Nephron progenitor cell (in vitro differentiated cells): Measurements from ENCODE around the gene AQP6.

ENCODE experiments used
- DNase-seq: peaks from one replicate; pipeline ENCODE4 v3.0.0; 2021
- H3K27ac Mint-ChIP-seq: 2 replicates; pipeline ENCODE4 v1.8.0; 2021; ENCODE audit warnings: mild to moderate bottlenecking, moderate library complexity, mixed read lengths
- H3K27me3 Mint-ChIP-seq: 2 replicates; pipeline ENCODE4 v1.8.0; 2021; ENCODE audit warnings: mild to moderate bottlenecking, low read depth, mixed read lengths; ENCODE audit not compliant: poor library complexity
- H3K36me3 Mint-ChIP-seq: 2 replicates; pipeline ENCODE4 v1.8.0; 2021; ENCODE audit warnings: low read depth, mixed read lengths
- H3K4me1 Mint-ChIP-seq: 2 replicates; pipeline ENCODE4 v1.8.0; 2021; ENCODE audit warnings: mixed read lengths
- H3K4me3 Mint-ChIP-seq: 2 replicates; pipeline ENCODE4 v1.8.0; 2021; ENCODE audit warnings: mild to moderate bottlenecking, moderate library complexity, mixed read lengths
- H3K9me3 Mint-ChIP-seq: 2 replicates; pipeline ENCODE4 v1.8.0; 2021; ENCODE audit warnings: mild to moderate bottlenecking, moderate library complexity, mixed read lengths
- TF ChIP-seq, protein P1 (sequence below): fragments of 200-600 bp; sonication (generic); IDR thresholded peaks from 2 replicates; pipeline ENCODE4 v1.5.0; 2021; ENCODE audit warnings: antibody characterized with exemption

The AQP6 gene

GRCh38 chr12:49967042-49967776 is 5.5 kb upstream of the AQP6 start:
- H3K4me3 Mint-ChIP-seq, result peak overlapping the region; percentile 65

DNA sequence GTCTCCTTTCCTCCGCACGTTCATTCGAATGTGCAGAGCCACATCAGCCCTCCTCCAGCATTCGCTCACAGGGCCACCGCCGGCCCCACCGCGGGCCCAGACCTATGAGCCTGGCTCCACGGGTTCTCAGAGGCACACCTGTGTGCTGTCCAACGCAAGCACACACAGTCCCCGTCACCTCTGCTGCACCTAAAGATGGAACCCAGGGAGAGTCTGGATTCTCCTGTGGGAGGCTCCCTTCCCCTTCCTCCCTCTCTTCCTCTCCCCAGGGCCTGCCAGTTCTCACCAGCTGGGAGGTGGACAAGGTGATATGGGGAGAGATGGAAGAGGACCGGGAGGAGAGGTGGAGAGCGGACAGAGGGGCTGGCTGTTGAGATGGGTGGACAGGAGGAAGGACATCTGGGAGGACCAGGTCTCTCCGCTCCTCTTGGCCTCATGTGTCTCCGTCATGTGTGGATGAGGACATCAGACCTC is 4.9 kb upstream of the AQP6 start:
- no peak for DNase-seq
- H3K36me3 Mint-ChIP-seq, result no peaks in the 10 kb centered on the region
- TF ChIP-seq, protein P1, sequence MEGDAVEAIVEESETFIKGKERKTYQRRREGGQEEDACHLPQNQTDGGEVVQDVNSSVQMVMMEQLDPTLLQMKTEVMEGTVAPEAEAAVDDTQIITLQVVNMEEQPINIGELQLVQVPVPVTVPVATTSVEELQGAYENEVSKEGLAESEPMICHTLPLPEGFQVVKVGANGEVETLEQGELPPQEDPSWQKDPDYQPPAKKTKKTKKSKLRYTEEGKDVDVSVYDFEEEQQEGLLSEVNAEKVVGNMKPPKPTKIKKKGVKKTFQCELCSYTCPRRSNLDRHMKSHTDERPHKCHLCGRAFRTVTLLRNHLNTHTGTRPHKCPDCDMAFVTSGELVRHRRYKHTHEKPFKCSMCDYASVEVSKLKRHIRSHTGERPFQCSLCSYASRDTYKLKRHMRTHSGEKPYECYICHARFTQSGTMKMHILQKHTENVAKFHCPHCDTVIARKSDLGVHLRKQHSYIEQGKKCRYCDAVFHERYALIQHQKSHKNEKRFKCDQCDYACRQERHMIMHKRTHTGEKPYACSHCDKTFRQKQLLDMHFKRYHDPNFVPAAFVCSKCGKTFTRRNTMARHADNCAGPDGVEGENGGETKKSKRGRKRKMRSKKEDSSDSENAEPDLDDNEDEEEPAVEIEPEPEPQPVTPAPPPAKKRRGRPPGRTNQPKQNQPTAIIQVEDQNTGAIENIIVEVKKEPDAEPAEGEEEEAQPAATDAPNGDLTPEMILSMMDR, result no peak
- H3K4me1 Mint-ChIP-seq, result peaks cover 27% of the 10 kb centered on the region
- peaks cover 35% of the 10 kb centered on the region for H3K27me3 Mint-ChIP-seq
- H3K9me3 Mint-ChIP-seq, result no peaks in the 10 kb centered on the region
- H3K4me3 Mint-ChIP-seq, result peak overlapping the region; percentile 19
- H3K27ac Mint-ChIP-seq, result no peak overlapping the region

More at GRCh38 chr12:49967042-49967776, 5.5 kb upstream of the AQP6 start:
- Mint-ChIP-seq H3K27me3 (peaks cover 41% of the 10 kb centered on the region), H3K4me1 (peaks cover 27% of the 10 kb centered on the region), H3K27ac (no peak overlapping the region), H3K9me3 (no peaks in the 10 kb centered on the region), H3K36me3 (no peaks in the 10 kb centered on the region)
- TF ChIP-seq, protein P1, result peak; percentile 82
- peak; percentile 97 for DNase-seq

GRCh38 chr12:49968471-49968870 is 4.3 kb upstream of the AQP6 start:
- Mint-ChIP-seq H3K27me3 (peaks cover 29% of the 10 kb centered on the region), H3K27ac (no peak overlapping the region), H3K4me1 (peaks cover 29% of the 10 kb centered on the region), H3K9me3 (no peaks in the 10 kb centered on the region), H3K4me3 (no peak overlapping the region), H3K36me3 (no peaks in the 10 kb centered on the region)
- no peak for DNase-seq
- TF ChIP-seq, protein P1, result no peak

- no peaks in the 10 kb centered on the region for H3K36me3 Mint-ChIP-seq
- H3K4me1 Mint-ChIP-seq, result peaks cover 34% of the 10 kb centered on the region
- peaks cover 25% of the 10 kb centered on the region for H3K27me3 Mint-ChIP-seq
- DNase-seq, result no peak
- H3K9me3 Mint-ChIP-seq, result no peaks in the 10 kb centered on the region
- TF ChIP-seq, protein P1, result no peak
- H3K27ac Mint-ChIP-seq, result no peak overlapping the region
- H3K4me3 Mint-ChIP-seq, result no peak overlapping the region
Observed at GRCh38 chr12:49969027-49969426, 3.7 kb upstream of the AQP6 start.

GRCh38 chr12:49969651-49970429 is 2.9 kb upstream of the AQP6 start:
- H3K27me3 Mint-ChIP-seq, result peaks cover 16% of the 10 kb centered on the region
- TF ChIP-seq, protein P1, result no peak
- no peaks in the 10 kb centered on the region for H3K9me3 Mint-ChIP-seq
- no peak overlapping the region for H3K27ac Mint-ChIP-seq
- H3K36me3 Mint-ChIP-seq, result no peaks in the 10 kb centered on the region
- H3K4me3 Mint-ChIP-seq, result no peak overlapping the region
- peaks cover 36% of the 10 kb centered on the region for H3K4me1 Mint-ChIP-seq
- no peak for DNase-seq
